IMR-90 (cell line): Measurements from ENCODE around the gene WNK1.

ENCODE experiments used
- BHLHE40 ChIP-seq: fragments of 150-350 bp; IDR thresholded peaks from 2 replicates; pipeline ENCODE4 v1.6.1; 2016; ENCODE audit warnings: mild to moderate bottlenecking, low read depth, low read length
- CEBPB ChIP-seq: IDR thresholded peaks from 2 replicates; pipeline ENCODE4 v1.6.1; 2012; ENCODE audit warnings: low read depth, low read length, improper control_type of control experiment
- CTCF ChIP-seq: conservative IDR thresholded peaks from 2 replicates; pipeline ENCODE4 v1.5.1; 2012; ENCODE audit warnings: mild to moderate bottlenecking, low read depth, low read length, improper control_type of control experiment
- MAZ ChIP-seq: IDR thresholded peaks from 2 replicates; pipeline ENCODE4 v1.6.1; 2012; ENCODE audit warnings: low read depth, mild to moderate bottlenecking, low read length, improper control_type of control experiment, moderate library complexity, borderline replicate concordance
- NFE2L2 ChIP-seq: fragments of 150-350 bp; IDR thresholded peaks from 2 replicates; pipeline ENCODE4 v1.6.1; 2016; ENCODE audit warnings: low read depth, mild to moderate bottlenecking, low read length
- POLR2A ChIP-seq: IDR thresholded peaks from 2 replicates; pipeline ENCODE4 v1.6.1; 2012; ENCODE audit warnings: mild to moderate bottlenecking, low read depth, low read length
- RCOR1 ChIP-seq: IDR thresholded peaks from 2 replicates; pipeline ENCODE4 v1.6.1; 2012; ENCODE audit warnings: mild to moderate bottlenecking, low read length, improper control_type of control experiment; ENCODE audit not compliant: insufficient replicate concordance
- RFX5 ChIP-seq: IDR thresholded peaks from 2 replicates; pipeline ENCODE4 v1.8.0; 2012; ENCODE audit warnings: low read depth, mild to moderate bottlenecking, low read length, moderate library complexity
- SMC3 ChIP-seq: fragments of 150-350 bp; IDR thresholded peaks from 2 replicates; pipeline ENCODE4 v1.6.1; 2016; ENCODE audit warnings: low read depth, mild to moderate bottlenecking, antibody characterized with exemption, low read length, moderate library complexity
- TF ChIP-seq, protein P1 (sequence below): fragments of 150-350 bp; IDR thresholded peaks from 2 replicates; pipeline ENCODE4 v1.6.1; 2017; ENCODE audit warnings: mild to moderate bottlenecking, antibody characterized with exemption, low read length, low read depth

DNA sequence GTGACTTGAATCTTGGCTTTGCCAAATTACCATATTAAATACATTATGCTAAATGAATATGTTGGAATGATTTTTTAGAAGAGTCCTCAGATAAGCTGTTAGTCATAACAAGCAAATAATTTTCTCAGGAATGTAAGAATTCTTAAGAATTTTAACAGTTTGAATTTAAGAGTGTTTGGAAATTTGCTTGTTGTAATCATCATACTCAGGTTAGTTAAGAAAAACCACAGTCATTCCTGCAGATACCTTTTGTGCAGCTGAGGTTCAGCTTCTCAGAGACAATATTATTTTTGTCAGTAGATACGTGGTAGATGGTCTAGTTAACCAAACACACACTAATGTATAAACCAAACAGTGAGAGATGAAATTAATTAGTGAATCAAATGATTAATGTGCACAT, 8.9 kb downstream of the WNK1 start:
- TF ChIP-seq POLR2A (no peak), CEBPB (no peak), CTCF (no peak), SMC3 (no peak), BHLHE40 (no peak), NFE2L2 (no peak), RFX5 (no peak), RCOR1 (no peak), MAZ (no peak)
- TF ChIP-seq, protein P1, sequence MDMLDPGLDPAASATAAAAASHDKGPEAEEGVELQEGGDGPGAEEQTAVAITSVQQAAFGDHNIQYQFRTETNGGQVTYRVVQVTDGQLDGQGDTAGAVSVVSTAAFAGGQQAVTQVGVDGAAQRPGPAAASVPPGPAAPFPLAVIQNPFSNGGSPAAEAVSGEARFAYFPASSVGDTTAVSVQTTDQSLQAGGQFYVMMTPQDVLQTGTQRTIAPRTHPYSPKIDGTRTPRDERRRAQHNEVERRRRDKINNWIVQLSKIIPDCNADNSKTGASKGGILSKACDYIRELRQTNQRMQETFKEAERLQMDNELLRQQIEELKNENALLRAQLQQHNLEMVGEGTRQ = no peak
